Vagina (tissue), 2 donors: ENCODE data around the gene CDC14A.

Experiments used
- POLR2A ChIP-seq, 2 donors: fragments of 450-650 bp; IDR thresholded peaks; one replicate each; pipeline ENCODE4 v1.6.1; 2017; ENCODE audit warnings: antibody characterized with exemption in 2 of 2, mild to moderate bottlenecking in 2 of 2, moderate library complexity in 2 of 2
- POLR2AphosphoS5 ChIP-seq, 2 donors: sonication (generic); formaldehyde crosslinking; IDR thresholded peaks; one replicate each; pipeline ENCODE4 v1.9.0; 2017; ENCODE audit warnings: antibody characterized with exemption in 2 of 2, mild to moderate bottlenecking in 2 of 2, low read depth in 1 of 2; ENCODE audit not compliant: insufficient read depth in 1 of 2
- TF ChIP-seq, protein P1 (sequence below), 3 experiments: fragments of 450-650 bp in 2 of 3; fragments of 200-600 bp in 1 of 3; sonication (generic) in 1 of 3; IDR thresholded peaks; one replicate each; pipeline ENCODE4 v1.5.1; 2017 to 2019; ENCODE audit warnings: antibody characterized with exemption in 3 of 3, mild to moderate bottlenecking in 2 of 3, moderate library complexity in 2 of 3

DNA sequence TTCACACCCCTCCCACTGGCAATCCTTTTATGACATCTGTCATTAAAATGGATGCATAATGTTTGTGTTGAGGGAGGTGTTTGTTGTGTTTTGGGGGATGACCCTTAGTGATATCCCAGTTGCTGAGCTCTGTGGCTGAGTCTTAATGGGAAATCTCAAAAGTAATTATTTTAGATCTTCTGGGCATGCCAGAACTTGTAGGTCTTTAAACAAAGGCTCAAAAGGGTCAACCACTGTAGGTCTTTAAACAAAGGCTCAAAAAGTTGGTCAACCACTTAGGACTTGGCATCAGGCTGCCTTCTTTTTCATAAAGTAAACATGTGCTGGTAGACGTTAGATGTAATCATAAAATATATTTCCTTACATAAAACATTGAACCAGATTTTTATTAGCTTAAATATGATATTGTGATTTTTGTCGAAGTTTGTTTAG, 78.0 kb downstream of the CDC14A start:
- TF ChIP-seq, protein P1, sequence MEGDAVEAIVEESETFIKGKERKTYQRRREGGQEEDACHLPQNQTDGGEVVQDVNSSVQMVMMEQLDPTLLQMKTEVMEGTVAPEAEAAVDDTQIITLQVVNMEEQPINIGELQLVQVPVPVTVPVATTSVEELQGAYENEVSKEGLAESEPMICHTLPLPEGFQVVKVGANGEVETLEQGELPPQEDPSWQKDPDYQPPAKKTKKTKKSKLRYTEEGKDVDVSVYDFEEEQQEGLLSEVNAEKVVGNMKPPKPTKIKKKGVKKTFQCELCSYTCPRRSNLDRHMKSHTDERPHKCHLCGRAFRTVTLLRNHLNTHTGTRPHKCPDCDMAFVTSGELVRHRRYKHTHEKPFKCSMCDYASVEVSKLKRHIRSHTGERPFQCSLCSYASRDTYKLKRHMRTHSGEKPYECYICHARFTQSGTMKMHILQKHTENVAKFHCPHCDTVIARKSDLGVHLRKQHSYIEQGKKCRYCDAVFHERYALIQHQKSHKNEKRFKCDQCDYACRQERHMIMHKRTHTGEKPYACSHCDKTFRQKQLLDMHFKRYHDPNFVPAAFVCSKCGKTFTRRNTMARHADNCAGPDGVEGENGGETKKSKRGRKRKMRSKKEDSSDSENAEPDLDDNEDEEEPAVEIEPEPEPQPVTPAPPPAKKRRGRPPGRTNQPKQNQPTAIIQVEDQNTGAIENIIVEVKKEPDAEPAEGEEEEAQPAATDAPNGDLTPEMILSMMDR (IDR thresholded peaks at IDR 0.05), result no peak
- no peak for TF ChIP-seq POLR2AphosphoS5 (IDR thresholded peaks at IDR 0.05; ENCODE audit: insufficient read depth in 1 of 2, low read depth in 1 of 2)
- TF ChIP-seq POLR2A (IDR thresholded peaks at IDR 0.05), result no peak
